Neural crest cell (in vitro differentiated cells): ENCODE results near the gene CSKMT. TPM values are rescaled to one million over a fixed set of nuclear protein-coding genes. Genes with fewer than 3 reads are reported as not detected.
"Not testable (repeated sequence)": the region's sequence is repeated elsewhere in the genome, so short reads cannot be mapped to it uniquely, and the experiment has no call there.

Experiments
- DNase-seq: peaks from one replicate; pipeline ENCODE4 v3.0.0; 2021; ENCODE audit warnings: low read depth, mixed read lengths, low spot score
- H3K27ac Mint-ChIP-seq: one replicate; pipeline ENCODE4 v1.8.0; 2021; ENCODE audit warnings: mild to moderate bottlenecking, mixed read lengths; ENCODE audit not compliant: unreplicated experiment
- H3K27me3 Mint-ChIP-seq: 2 replicates; pipeline ENCODE4 v1.8.0; 2021; ENCODE audit warnings: low read depth, mild to moderate bottlenecking, mixed read lengths
- H3K36me3 Mint-ChIP-seq: 2 replicates; pipeline ENCODE4 v1.8.0; 2021; ENCODE audit warnings: low read depth, mild to moderate bottlenecking, mixed read lengths
- H3K4me1 Mint-ChIP-seq: 2 replicates; pipeline ENCODE4 v1.8.0; 2021; ENCODE audit warnings: mixed read lengths
- H3K4me3 Mint-ChIP-seq: one replicate; pipeline ENCODE4 v1.8.0; 2021; ENCODE audit warnings: mild to moderate bottlenecking, mixed read lengths
- H3K9me3 Mint-ChIP-seq: 2 replicates; pipeline ENCODE4 v1.8.0; 2021; ENCODE audit warnings: mixed read lengths
- CTCF ChIP-seq: fragments of 200-600 bp; sonication (generic); conservative IDR thresholded peaks from 2 replicates; pipeline ENCODE4 v1.5.0; 2021; ENCODE audit warnings: antibody characterized with exemption, mild to moderate bottlenecking
- total RNA-seq: library from RNA; stranded (reverse); gene quantifications from 2 replicates; pipeline ENCODE4 v1.2.1, GENCODE V29; 2021

The CSKMT gene
- total RNA-seq, 1 donor from 2014 or later, result 57.0 TPM

- H3K4me3 Mint-ChIP-seq, result peak overlapping the region; percentile 100
- H3K36me3 Mint-ChIP-seq, result peaks cover 10% of the 10 kb centered on the region
- no peaks in the 10 kb centered on the region for H3K27me3 Mint-ChIP-seq
- H3K27ac Mint-ChIP-seq, result peak overlapping the region; percentile 97
- no peaks in the 10 kb centered on the region for H3K9me3 Mint-ChIP-seq
- peaks cover 53% of the 10 kb centered on the region for H3K4me1 Mint-ChIP-seq
- TF ChIP-seq CTCF, result no peak
- DNase-seq, result no peak
These were observed 6.1 kb downstream of the CSKMT start for GRCh38 chr11:62671236-62671607.

GRCh38 chr11:62671608-62672389, 6.7 kb downstream of the CSKMT start, which contains the start of the genes LBHD1 and UQCC3:
TSS of gene LBHD1 (minus strand) at chr11:62672267. CDS start at chr11:62670031, 2,236 bp downstream.
TSS of gene UQCC3 (plus strand) at chr11:62671673. CDS start at chr11:62671746, 73 bp downstream.
- H3K9me3 Mint-ChIP-seq, result no peaks in the 10 kb centered on the region
- H3K36me3 Mint-ChIP-seq, result peaks cover 10% of the 10 kb centered on the region
- TF ChIP-seq CTCF, result no peak
- DNase-seq, result peak; percentile 72
- peak within 1 kb of the TSS; percentile 97 for H3K27ac Mint-ChIP-seq
- H3K27me3 Mint-ChIP-seq, result no peaks in the 10 kb centered on the region
- peaks cover 47% of the 10 kb centered on the region for H3K4me1 Mint-ChIP-seq
- peak within 1 kb of the TSS; percentile 100 for H3K4me3 Mint-ChIP-seq

- H3K4me3 Mint-ChIP-seq, result peak overlapping the region; percentile 100
- no peaks in the 10 kb centered on the region for H3K27me3 Mint-ChIP-seq
- TF ChIP-seq CTCF, result no peak
- DNase-seq, result no peak
- H3K9me3 Mint-ChIP-seq, result no peaks in the 10 kb centered on the region
- peaks cover 10% of the 10 kb centered on the region for H3K36me3 Mint-ChIP-seq
- H3K27ac Mint-ChIP-seq, result no peak overlapping the region
- peaks cover 50% of the 10 kb centered on the region for H3K4me1 Mint-ChIP-seq
These were observed 8.0 kb downstream of the CSKMT start for GRCh38 chr11:62673196-62673525.

GRCh38 chr11:62675415-62675814, 10.3 kb downstream of the CSKMT start:
- peak overlapping the region; percentile 55 for H3K4me3 Mint-ChIP-seq
- H3K27ac Mint-ChIP-seq, DNase-seq, H3K9me3 Mint-ChIP-seq, H3K36me3 Mint-ChIP-seq, H3K27me3 Mint-ChIP-seq: not testable (repeated sequence)
- peaks cover 50% of the 10 kb centered on the region for H3K4me1 Mint-ChIP-seq

- H3K4me1 Mint-ChIP-seq, result peaks cover 45% of the 10 kb centered on the region
- no peak for DNase-seq
- no peaks in the 10 kb centered on the region for H3K9me3 Mint-ChIP-seq
- TF ChIP-seq CTCF, result no peak
- no peak overlapping the region for H3K27ac Mint-ChIP-seq
- H3K36me3 Mint-ChIP-seq, result peaks cover 5% of the 10 kb centered on the region
- H3K4me3 Mint-ChIP-seq, result peak overlapping the region; percentile 92
- no peaks in the 10 kb centered on the region for H3K27me3 Mint-ChIP-seq
These were observed 11.6 kb downstream of the CSKMT start for GRCh38 chr11:62676698-62677097.

GRCh38 chr11:62677156-62677555, 12.0 kb downstream of the CSKMT start:
- Mint-ChIP-seq H3K4me1 (peaks cover 41% of the 10 kb centered on the region), H3K9me3 (no peaks in the 10 kb centered on the region), H3K27ac (peak overlapping the region; percentile 5), H3K36me3 (peaks cover 5% of the 10 kb centered on the region), H3K27me3 (no peaks in the 10 kb centered on the region), H3K4me3 (peak overlapping the region; percentile 92)
- no peak for DNase-seq
- TF ChIP-seq CTCF, result no peak
